Neutrophil (primary cell): ENCODE data around the gene RNF141.

ENCODE experiments used
- H3K27ac ChIP-seq: fragments of 200-600 bp; sonication (generic); 2 replicates; pipeline ENCODE4 v1.5.1; 2016; ENCODE audit warnings: mild to moderate bottlenecking, moderate library complexity
- H3K27me3 ChIP-seq: fragments of 200-600 bp; sonication (generic); 2 replicates; pipeline ENCODE4 v1.6.0; 2016; ENCODE audit warnings: mild to moderate bottlenecking
- H3K36me3 ChIP-seq: fragments of 200-600 bp; sonication (generic); 2 replicates; pipeline ENCODE4 v1.5.1; 2017
- H3K4me1 ChIP-seq, 2 experiments: fragments of 200-600 bp in 1 of 2; sonication (generic) in 1 of 2; 1 replicate in 1 of 2; 2 replicates in 1 of 2; pipeline versions ENCODE4 v1.5.1 to v1.6.1; 2013 to 2016; ENCODE audit warnings: low read depth in 1 of 2, low read length in 1 of 2, mild to moderate bottlenecking in 1 of 2, moderate library complexity in 1 of 2; ENCODE audit not compliant: control insufficient read depth in 1 of 2, insufficient read depth in 1 of 2
- H3K4me3 ChIP-seq, 2 experiments: fragments of 200-600 bp in 1 of 2; sonication (generic) in 1 of 2; 1 replicate in 1 of 2; 2 replicates in 1 of 2; pipeline ENCODE4 v1.5.1; 2013 to 2016; ENCODE audit warnings: low read depth in 1 of 2, low read length in 1 of 2, mild to moderate bottlenecking in 1 of 2, moderate library complexity in 1 of 2
- H3K9me3 ChIP-seq: fragments of 200-600 bp; sonication (generic); 2 replicates; pipeline ENCODE4 v1.5.1; 2016
- CTCF ChIP-seq: fragments of 200-600 bp; sonication (generic); IDR thresholded peaks from 2 replicates; pipeline ENCODE4 v1.5.1; 2016; ENCODE audit warnings: antibody characterized with exemption

The RNF141 gene

GRCh38 chr11:10488121-10488933 is 52.7 kb downstream of the RNF141 start:
- Histone ChIP-seq H3K4me3 (no peak overlapping the region), H3K36me3 (peaks cover 97% of the 10 kb centered on the region), H3K9me3 (no peaks in the 10 kb centered on the region), H3K4me1 (peaks cover 3 to 8% of the 10 kb centered on the region in 2 experiments), H3K27ac (no peak overlapping the region), H3K27me3 (no peaks in the 10 kb centered on the region)
- no peak for TF ChIP-seq CTCF

GRCh38 chr11:10487002-10487647 is 53.9 kb downstream of the RNF141 start:
- no peak overlapping the region for H3K4me3 ChIP-seq

DNA sequence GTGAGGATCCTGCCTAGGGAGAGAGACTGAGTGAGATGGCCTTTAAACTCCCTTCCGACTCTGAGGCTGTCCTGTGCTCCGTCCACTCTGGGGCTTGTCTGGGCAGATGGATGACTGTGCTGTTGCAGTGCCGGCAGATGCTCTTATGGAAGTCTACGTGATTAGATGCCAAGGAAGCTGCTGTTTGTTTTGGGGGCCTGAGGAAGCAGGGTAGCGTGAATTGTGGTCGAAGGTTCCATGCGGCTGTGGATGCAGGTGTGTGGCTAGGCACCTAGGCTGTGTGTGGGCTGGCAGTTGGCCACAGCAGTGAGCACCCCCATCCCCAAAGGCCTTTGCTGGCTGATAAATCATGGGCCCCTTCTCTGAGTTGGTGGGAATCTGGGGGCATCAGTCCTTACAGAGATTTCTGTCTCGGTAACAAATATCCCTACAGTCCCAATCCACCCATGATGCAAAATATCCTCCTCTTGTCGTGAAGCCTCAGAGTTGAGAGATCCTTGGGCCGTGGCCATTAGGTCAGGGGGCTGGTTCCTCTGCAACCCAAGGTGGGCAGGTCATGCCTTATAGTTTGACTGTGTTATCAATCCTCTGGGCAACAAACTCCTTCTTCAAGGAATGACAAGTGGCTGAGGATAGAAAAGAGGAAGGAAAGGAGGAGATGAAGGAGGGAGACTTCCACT is 54.7 kb downstream of the RNF141 start:
- H3K36me3 ChIP-seq: peaks cover 97% of the 10 kb centered on the region
- no peaks in the 10 kb centered on the region for H3K9me3 ChIP-seq
- H3K4me3 ChIP-seq: no peak overlapping the region
- no peaks in the 10 kb centered on the region for H3K27me3 ChIP-seq
- H3K27ac ChIP-seq: no peak overlapping the region
- H3K4me1 ChIP-seq: peaks cover 3 to 8% of the 10 kb centered on the region in 2 experiments
- no peak for TF ChIP-seq CTCF

More at GRCh38 chr11:10487002-10487647, 53.9 kb downstream of the RNF141 start:
- Histone ChIP-seq H3K27me3 (no peaks in the 10 kb centered on the region), H3K36me3 (peaks cover 97% of the 10 kb centered on the region), H3K4me1 (peaks cover 3 to 8% of the 10 kb centered on the region in 2 experiments), H3K27ac (no peak overlapping the region), H3K9me3 (no peaks in the 10 kb centered on the region)
- no peak for TF ChIP-seq CTCF

GRCh38 chr11:10485646-10486045 is 55.3 kb downstream of the RNF141 start:
- no peak for TF ChIP-seq CTCF
- H3K4me3 ChIP-seq: no peak overlapping the region
- peaks cover 95% of the 10 kb centered on the region for H3K36me3 ChIP-seq
- H3K4me1 ChIP-seq: peaks cover 1 to 3% of the 10 kb centered on the region in 2 experiments
- no peaks in the 10 kb centered on the region for H3K27me3 ChIP-seq
- no peak overlapping the region for H3K27ac ChIP-seq
- no peaks in the 10 kb centered on the region for H3K9me3 ChIP-seq

GRCh38 chr11:10484461-10485180 is 56.4 kb downstream of the RNF141 start:
- H3K36me3 ChIP-seq: peaks cover 96% of the 10 kb centered on the region
- H3K9me3 ChIP-seq: no peaks in the 10 kb centered on the region
- no peak overlapping the region for H3K4me3 ChIP-seq
- H3K4me1 ChIP-seq: no peaks in the 10 kb centered on the region
- TF ChIP-seq CTCF: no peak
- no peaks in the 10 kb centered on the region for H3K27me3 ChIP-seq
- H3K27ac ChIP-seq: no peak overlapping the region
